Cerebellar cortex (tissue), 1 donor: ENCODE results near the gene PGPEP1.
"Not testable (repeated sequence)": the region's sequence is repeated elsewhere in the genome, so short reads cannot be mapped to it uniquely, and the experiment has no call there.

Source experiments
- DNase-seq: peaks from one replicate; pipeline ENCODE4 v3.0.0-alpha.2; 2015; ENCODE audit warnings: low spot score

The PGPEP1 gene

DNA sequence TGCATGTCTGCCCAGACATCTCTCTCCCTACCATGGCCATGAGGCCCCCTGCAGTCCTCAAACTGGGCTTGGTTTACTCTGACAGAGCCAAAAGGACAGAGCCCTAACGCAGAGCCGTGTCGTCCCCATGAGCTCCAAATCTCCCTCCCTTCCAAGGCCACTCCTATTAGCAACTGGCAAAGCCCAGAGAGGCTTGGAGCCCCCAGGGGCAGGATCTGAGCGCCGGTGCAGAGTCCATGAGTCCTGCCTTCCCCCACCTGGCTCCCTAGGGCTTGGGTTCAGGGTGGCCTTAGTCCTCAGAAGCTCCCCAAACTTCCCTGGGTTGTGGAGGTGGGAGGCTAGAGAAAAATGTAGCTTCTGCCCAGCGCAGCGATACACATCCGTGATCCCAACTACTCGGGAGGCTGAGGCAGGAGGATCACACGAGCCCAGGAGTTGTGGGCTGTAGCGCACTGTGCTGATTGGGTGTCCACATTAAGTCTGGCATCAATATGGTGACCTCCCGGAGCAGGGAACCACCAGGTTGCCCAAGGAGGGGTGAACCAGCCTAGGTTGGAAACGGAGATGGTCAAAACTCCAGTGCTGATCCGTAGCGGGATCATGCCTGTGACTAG lies 7.4 kb upstream of the PGPEP1 start:
- no peak for DNase-seq

DNA sequence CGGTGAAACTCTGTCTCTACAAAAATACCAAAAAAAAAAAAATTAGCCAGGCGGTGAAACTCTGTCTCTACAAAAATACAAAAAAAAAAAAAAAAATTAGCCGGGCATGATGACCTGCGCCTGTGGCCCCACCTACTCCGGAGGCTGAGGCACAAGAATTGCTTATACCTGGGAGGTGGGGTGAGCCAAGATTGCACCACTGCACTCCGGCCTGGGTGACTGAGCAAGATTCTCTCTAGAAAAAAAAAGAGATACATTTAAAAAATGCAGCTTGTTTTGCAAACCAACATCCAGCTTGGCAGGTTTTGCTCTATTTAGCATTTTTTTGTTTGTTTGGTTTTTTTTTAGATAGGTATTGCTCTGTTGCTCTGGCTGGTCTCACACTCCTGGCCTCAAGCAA lies 6.7 kb upstream of the PGPEP1 start:
- DNase-seq = no peak

DNA sequence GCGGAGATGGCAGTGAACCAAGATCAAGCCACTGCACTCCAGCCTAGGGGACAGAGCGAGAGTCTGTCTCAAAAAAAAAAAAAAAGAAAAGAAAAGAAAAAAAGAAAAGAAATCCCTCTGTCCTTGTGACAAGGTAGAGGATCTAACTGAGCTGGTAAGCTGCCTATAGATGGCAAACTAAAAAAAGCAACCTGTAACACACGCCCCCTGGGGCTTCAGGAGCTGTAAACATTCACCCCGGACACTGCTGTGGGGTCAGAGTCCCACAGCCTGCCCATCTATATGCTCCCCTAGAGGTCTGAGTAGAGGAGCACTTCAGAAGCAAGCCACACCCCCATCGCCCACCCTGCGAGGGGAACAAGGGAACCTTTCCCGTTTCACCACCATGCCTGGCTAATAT lies 4.3 kb upstream of the PGPEP1 start:
- DNase-seq = no peak

DNA sequence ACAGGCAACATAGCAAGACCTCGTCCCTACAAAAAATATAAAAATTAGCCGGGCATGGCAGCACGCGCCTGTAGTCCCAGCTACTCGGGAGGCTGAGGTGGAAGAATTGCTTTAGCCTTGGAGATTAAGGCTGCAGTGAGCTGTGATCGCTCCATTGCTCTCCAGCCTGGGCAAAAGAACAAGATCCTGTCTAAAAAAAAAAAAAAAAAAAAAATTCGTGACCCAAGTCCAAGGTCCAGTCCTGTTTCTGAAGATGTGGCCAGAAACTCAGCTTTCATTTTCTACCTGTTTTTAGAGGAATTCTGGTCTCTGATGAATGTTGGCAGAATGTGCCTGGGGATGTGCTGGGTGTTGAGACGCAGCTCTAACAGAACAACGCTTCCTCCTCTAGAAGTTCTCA lies 1.9 kb upstream of the PGPEP1 start:
- DNase-seq = no peak

DNA sequence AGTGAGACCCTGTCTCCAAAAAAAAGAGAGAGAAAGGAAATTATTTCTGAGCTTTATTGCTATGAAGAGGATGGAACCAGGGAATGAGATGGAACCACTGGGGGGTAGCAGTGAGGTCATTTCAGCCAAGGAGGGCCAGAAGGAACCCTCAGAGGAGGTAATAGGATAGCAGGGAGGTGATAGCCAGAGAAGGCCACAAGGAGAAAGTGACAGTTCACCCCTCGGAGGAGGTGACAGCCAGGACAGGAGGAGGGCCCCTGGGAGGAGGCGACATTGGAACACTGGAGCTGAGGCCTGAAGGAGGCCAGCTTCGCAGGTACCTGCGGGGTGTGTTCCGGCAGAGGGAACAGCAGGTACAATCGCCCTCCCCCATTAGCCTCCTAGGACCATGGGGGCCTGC lies 675 bp upstream of the PGPEP1 start:
- peak; percentile 46 for DNase-seq

DNA sequence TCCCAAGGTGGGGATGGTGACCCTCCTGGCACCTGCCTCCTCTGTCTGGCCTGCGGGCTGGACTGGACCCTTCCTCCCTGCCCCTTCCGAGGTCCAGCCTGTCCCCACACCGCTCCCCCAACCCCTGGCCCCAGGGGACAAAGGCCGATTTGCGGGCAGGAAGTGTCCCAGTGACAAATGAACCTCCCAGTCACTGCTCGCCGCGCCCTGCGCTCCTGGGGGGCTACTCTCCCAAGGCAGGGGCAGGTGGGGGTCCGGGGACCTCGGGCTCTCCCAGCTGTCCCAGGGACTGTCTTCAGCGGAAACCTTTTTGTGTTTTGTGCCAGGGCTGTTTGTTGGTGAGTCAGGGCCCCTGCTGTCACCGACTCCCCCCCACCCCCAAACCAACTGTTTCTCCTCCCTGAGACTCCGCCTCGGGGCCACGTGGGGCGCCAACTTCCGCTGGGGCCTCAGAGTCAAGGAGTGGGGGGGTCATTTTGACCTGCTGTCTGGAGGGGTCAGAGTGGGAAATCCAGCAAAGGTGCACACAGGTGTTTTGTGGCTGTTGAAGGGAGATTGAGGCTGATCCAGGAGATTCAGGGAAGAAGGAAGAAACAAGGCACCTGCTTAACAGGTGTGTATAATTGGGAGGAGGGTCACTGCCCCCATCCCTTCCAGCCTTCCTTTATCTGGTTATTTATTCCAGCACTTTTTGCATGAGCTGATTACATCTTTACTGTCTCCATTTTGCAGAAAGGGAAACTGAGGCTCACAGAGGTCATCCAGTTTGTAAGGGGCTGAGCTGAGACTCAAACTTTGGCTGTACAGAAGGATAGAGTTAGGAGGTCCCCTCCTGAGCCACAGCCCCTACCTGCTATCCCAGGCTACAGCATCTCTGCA lies 831 bp downstream of the PGPEP1 start:
- no peak for DNase-seq

DNA sequence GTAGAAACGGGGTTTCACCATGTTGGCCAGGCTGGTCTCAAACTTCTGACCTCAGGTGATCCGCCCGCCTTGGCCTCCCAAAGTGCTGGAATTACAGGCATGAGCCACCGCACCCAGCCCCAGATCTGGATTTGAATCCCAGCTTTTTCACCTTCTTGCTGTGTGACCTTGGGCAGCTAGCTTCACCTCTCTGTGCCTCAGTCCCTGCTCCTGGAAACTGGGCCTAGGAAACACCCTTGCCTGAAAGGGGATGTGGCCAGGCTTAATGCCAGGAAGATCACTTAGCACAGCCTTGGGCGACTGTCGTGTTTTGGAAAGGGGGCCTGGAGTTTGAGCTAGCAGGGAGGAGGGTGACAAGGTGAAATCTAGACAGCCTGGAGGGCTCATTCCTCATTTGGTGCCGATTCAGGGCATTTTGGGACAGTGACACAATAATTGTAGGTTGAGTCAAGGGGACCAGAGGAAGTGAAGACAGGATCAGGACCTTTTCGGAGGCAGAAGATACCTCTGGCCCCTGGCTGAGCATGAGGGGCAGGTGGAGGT lies 1.8 kb downstream of the PGPEP1 start:
- no peak for DNase-seq

DNA sequence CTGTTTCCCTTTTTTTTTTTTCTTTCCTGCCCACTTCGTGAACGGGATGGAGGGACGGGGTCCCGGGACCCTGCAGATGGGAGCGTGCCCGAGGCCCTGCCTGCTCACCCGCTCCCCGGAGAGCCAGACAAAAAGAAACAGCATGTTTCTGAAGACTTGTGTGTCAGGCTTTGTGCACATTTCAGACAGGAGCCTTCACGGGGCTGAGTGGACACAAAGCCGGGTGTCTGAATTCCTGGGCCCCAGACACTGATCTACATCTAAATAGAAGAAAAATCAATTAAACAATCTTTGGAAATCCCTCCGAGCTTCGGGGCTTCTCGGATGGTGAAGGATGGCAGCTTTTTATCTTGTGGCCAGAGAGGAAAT lies 4.2 kb downstream of the PGPEP1 start:
- no peak for DNase-seq

DNA sequence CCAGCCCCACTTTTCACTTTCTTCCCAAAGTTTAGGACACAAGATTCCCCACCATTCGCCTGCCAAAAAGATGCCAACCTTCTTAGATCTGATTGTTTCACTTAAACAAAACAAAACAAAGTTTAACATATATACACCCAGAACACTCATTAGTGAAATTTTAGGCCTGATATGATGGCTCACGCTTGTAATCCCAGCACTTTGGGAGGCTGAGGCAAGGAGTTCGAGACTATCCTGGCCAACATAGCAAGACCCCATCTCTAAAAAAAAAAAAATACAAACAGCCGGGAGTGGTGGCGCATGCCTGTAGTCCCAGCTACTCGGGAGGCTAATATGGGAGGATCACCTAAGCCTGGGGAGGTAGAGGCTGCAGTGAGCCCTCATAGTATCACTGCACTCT lies 4.9 kb downstream of the PGPEP1 start:
- DNase-seq = no peak

DNA sequence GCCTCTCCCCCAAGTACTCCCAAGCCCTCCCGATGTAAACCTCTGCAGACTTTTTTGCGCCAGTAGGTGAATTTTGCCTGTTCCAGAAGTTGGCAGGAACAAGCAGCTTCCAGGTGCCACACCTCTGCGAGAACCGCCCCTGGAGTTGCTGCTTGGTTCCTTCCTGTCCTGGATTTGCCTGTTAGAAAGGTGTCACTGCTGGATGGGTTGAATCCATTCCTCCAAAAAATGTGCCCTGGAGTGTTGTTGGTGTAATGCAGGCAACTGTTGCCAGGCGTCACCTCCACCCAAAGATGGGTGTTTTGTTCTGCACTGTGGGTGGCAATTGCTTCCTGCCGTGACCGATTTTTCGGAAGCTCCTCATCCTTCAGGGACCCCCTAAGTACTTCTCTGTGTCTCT lies 5.7 kb downstream of the PGPEP1 start:
- no peak for DNase-seq

DNA sequence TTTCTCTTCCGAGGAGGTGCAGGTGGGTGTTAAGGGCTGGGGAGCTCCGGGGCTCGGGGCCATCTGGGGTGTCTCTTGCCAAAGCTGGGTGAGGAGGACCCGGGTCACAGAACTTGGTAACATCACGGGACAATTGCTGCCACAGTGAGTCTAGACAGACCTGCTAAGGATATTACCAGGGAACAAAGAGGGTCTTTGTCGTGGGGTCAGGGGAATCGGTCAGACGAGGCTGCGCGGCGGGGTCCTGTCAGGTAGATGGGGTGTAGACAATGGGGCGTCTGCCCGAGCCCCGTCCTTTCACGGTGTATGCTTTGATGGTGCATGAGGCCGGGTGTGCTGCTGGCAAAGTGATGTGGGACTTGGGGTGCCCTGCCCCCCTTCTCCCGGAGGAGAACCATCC lies 7.8 kb downstream of the PGPEP1 start:
- DNase-seq = no peak

DNA sequence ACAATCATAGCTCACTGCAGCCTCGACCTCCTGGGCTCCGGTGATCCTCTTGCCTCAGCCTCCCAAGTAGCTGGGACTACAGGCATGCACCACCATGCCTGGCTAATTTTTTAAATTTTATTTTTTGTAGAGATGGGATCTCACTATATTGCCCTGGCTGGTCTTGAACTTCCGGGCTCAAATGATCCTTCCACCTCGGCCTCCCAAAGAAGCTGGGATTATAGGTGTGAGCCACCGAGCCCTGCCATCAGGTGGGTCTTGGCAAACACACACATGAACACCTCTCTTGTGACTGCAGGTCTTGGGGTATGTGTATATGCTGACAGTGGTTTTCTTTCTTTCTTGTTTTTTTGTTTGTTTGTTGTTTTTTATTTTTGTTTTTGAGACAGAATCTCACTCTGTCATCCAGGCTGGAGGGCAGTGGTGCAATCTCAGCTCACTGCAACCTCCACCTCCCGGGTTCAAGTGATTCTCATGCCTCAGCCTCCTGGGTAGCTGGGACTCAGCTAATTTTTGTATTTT lies 8.5 kb downstream of the PGPEP1 start:
- DNase-seq = not testable (repeated sequence)

DNA sequence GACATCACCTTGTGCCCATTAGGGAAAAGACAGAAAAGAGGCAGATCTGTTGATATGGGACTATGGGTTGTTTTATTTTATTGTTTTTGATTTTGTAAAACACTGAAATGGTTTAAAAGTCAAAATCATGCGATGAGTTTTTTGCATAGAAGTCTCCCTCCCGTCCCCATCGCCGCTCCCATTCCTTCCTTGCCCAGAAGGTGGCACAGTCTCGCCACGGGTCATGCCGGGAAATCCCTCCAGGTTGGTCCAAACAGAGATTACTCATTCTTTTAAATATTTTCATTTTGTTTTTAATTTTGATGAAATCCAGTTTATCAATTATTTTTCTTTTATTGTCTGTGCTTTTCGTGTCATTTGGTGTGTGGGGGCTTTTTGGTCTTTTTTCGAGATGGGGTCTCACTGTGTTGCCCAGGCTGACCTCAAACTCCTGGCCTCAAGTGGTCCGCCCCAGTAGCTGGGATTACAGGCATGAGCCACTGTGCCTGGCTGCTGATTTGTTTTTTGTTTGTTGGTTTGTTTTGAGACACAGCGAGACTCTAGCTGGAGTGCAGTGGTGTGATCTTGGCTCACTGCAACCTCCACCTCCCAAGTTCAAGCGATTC lies 9.2 kb downstream of the PGPEP1 start:
- peak; percentile 53 for DNase-seq

DNA sequence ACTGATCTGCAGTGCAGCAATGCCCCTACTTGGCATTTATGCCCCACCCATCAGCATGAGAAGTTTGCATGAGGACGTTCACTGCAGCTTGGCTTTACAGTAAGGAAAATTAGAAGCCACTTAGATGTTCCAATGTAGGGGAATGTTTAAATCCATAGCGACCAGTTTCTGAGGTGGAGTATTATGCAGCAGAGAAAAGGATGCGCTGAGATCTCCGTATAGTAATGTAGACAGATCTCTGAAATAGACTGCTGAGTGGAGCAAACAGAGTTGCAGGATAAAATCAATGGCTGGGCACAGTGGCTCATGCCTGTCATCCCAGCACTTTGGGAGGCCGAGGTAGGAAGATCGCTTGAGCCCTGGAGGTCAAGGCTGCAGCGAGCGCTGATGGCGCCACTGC lies 10.1 kb downstream of the PGPEP1 start:
- no peak for DNase-seq

DNA sequence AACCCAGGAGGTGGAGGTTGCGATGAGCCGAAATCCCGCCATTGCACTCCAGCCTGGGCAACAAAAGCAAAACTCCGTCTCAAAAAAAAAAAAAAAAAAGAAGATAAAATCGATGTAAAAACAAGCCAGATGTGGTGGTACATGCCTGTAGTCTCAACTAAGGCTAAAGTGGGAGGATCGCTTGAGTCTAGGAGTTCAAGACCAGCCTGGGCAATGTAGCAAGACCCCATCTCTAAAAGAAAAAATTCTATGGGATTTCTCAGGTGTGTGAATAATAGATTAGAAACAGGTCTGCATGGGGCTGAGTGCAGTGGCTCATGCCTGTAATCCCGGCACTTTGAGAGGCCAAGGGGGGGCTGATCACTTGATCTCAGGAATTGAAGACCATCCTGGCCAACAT lies 11.1 kb downstream of the PGPEP1 start:
- no peak for DNase-seq

DNA sequence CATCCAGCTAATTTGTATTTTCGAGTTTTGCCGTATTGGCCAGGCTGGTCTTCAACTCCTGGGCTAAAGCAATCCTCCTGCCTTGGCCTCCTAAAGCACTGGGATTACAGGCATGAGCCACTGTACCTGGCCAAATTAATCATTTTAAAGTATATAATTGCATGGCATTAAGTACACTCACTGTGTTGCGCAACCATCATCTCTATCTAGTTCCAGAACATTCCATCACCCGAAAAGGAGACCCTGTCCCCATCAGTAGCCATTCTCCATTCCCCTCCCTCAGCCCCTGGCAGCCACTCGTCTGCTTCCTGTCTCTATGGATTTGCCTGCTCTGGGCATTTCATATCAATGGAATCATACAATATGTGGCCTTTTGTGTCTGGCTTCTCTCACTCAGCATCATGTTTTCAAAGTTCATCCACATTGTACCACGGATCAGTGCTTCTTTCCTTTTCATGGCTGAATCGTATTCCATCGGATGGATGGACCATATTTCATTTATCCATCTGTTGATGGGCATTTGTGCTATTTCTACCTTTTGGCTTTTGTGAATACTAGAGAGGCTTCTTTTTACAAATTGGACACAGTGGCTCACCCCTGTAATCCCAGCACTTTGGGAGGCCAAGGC lies 13.1 kb downstream of the PGPEP1 start:
- DNase-seq = no peak

DNA sequence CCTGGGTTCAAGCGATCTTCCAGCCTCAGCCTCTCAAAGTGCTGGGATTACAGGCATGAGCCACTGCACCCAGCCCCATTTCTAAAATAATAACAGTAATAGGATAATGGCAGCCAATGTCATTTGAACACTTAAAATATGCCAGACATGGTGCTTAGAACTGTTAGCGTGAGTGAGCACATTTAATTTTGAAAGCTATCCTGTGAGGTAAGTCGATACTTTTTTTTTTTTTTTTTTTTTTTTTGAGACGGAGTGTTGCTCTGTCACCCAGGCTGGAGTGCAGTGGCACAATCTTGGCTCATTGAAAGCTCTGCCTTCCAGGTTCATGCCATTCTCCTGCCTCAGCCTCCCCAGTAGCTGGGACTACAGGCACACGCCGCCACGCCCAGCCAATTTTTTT lies 14.3 kb downstream of the PGPEP1 start:
- not testable (repeated sequence) for DNase-seq

DNA sequence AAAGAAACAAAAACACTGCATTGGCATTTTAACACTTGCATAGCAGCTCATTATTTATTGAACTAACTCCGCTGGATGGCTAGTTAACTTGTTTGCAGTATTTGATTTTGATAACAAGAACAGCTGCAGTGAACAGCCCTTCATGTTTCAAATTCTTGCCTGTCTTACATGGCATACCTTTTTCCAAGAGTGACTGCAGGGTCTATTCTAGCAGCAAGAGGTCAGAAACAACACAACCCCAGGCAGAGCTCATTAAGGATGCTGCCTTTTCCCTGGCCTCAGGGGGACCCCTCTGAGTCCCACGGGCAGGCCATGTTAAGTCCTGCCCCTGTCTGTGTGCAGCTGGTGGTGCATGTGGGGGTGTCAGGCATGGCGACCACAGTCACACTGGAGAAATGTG lies 16.6 kb downstream of the PGPEP1 start:
- no peak for DNase-seq

DNA sequence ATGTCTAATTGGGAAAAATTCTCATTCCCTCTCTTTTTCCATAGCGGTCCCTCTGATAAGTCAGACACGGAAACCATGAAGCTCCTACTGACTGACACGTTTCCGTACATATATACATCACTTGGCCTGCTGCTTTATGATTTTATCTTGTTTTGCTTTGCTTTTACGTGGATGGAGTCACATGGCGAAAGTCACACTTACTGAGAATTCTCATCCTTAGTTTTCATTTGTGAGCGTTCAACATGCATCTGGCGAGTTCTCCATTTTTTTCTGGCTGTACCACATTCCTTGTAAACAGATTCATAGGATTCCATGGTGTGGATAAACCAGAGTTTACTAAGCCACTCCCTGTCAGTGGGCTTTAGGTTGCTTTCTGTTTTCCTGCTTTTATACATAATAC lies 21.2 kb downstream of the PGPEP1 start:
- DNase-seq = no peak

DNA sequence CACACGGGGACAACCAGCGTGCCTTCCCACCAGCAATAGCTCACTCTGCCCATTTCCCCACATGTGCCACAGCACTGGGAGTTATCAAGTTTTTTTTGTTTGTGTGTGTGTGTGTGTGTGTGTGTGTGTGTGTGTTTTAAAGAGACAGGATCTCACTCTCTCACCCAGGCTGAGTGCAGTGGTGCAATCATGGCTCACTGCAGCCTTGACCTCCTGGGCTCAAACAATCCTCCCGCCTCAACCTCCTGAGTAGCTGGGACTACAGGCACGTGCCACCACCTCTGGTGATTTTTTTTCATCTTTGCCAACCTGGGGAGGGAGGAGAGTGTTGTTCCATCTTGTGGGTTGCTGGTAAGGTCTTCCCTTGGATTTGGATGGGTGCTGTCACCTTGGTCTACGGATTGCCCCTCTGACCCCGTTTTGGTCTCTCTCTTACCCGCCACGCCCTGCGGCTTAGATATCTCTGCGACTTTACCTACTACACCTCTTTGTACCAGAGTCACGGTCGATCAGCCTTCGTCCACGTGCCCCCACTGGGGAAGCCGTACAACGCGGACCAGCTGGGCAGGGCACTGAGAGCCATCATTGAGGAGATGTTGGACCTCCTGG lies 22.6 kb downstream of the PGPEP1 start:
- DNase-seq = no peak

DNA sequence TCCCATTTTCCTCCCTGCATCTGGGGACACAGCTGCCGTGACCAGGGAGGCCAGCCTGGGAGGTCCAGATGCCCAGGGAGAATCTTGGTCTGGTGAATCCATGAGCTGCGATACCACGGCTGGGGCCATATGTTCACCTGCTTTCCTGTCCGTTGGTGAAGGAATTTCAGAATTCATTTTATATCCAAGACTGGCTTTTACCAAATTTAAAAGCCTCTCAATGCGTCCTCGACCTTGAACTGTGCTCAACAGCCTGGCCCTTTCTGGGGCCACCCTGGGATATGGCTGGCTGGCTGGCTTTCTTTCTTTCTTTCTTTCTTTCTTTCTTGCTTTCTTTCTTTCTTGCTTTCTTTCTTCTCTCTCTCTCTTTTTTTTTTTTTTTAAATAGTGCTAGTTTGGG lies 23.4 kb downstream of the PGPEP1 start:
- no peak for DNase-seq

DNA sequence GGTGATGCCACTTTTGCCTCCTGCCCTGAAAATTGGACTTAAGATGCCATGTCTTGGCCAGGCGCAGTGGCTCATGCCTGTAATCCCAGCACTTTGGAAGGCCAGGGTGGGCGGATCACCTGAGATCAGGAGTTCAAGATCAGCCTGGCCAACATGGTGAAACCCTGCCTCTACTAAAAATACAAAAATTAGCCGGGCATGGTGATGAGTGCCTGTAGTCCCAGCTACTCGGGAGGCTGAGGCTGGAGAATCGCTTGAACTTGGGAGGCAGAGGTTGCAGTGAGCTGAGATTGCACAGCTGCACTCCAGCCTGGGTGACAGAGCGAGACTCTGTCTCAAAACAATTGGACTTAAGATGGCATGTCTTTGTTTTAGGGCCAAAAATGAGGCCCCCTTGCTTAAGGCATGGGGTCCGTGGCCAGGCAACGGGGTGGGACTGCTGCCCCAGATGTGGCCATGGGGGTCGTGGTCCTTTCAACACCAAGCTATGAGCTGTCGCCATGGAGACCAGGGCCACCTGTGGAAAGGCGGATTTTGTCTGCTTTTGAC lies 24.0 kb downstream of the PGPEP1 start:
- not testable (repeated sequence) for DNase-seq
